Spleen (tissue), 7 donors: ENCODE results near the gene BCL2L2.

Experiments used
- POLR2A ChIP-seq, 3 donors: fragments of 450-650 bp; IDR thresholded peaks; one replicate each; pipeline ENCODE4 v1.5.1; 2017; ENCODE audit warnings: antibody characterized with exemption in 3 of 3, mild to moderate bottlenecking in 1 of 3
- POLR2AphosphoS5 ChIP-seq, 3 donors: sonication (generic); formaldehyde crosslinking; IDR thresholded peaks; one replicate each; pipeline ENCODE4 v1.5.1; 2017; ENCODE audit warnings: antibody characterized with exemption in 3 of 3
- TF ChIP-seq, protein P1 (sequence below), 11 experiments: fragments of 200-600 bp in 7 of 11; fragments of 450-650 bp in 4 of 11; sonication (generic) in 4 of 11; IDR thresholded peaks in 8 of 11; conservative IDR thresholded peaks in 3 of 11; 1 replicate in 7 of 11; 2 replicates in 4 of 11; pipeline versions ENCODE4 v1.4.0 to v1.8.0; 2016 to 2021; ENCODE audit warnings: antibody characterized with exemption in 11 of 11, inconsistent platforms in 4 of 11, mild to moderate bottlenecking in 1 of 11
- donor health status: DM: no; HTN: no; CAD: no; lungs with moderate emphysema.
- donor health status: DM: no; HTN: no; CAD: no.
- donor health status: DM: no; HTN: no; CAD: no.

DNA sequence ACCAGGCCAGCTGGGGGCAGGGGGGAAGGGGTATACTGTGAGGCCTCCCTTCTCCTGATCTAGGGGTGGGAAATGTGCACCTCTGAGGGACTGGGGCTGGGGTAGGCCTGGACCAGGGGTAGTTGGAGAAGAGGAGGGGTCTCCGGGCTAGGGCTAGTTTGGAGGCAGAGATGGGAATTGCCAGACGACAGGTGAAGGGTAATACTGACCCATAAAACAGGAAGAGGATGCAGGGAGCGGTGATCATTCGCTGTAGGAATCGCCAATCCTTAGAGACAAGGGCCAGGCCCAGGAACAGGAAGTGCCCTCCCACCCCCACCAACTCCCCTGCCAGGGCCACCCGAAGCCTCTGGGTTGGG is 41.6 kb downstream of the BCL2L2 start:
- TF ChIP-seq, protein P1, sequence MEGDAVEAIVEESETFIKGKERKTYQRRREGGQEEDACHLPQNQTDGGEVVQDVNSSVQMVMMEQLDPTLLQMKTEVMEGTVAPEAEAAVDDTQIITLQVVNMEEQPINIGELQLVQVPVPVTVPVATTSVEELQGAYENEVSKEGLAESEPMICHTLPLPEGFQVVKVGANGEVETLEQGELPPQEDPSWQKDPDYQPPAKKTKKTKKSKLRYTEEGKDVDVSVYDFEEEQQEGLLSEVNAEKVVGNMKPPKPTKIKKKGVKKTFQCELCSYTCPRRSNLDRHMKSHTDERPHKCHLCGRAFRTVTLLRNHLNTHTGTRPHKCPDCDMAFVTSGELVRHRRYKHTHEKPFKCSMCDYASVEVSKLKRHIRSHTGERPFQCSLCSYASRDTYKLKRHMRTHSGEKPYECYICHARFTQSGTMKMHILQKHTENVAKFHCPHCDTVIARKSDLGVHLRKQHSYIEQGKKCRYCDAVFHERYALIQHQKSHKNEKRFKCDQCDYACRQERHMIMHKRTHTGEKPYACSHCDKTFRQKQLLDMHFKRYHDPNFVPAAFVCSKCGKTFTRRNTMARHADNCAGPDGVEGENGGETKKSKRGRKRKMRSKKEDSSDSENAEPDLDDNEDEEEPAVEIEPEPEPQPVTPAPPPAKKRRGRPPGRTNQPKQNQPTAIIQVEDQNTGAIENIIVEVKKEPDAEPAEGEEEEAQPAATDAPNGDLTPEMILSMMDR (IDR thresholded peaks at IDR 0.05 in 8 of 11, conservative IDR thresholded peaks at IDR 0.05 in 3 of 11) = no peak
- TF ChIP-seq POLR2AphosphoS5 (IDR thresholded peaks at IDR 0.05) (no peak), POLR2A (IDR thresholded peaks at IDR 0.05) (no peak)
